Left ventricle myocardium inferior (tissue), 1 donor: Measurements from ENCODE around the gene SMARCA4. TPM values are rescaled to one million over a fixed set of nuclear protein-coding genes. Genes with fewer than 3 reads are reported as not detected.
A peak's percentile ranks its signal among the peaks of the same experiment; 100 is the strongest.

Source experiments
- DNase-seq: peaks from one replicate; pipeline ENCODE4 v3.0.0-alpha.2; 2020
- H3K27ac ChIP-seq: fragments of 200-600 bp; replicated peaks from 2 replicates; pipeline ENCODE4 v1.8.0; 2021
- H3K27me3 ChIP-seq: fragments of 200-600 bp; 2 replicates; pipeline ENCODE4 v1.8.0; 2021; ENCODE audit warnings: low read depth
- H3K36me3 ChIP-seq: fragments of 200-600 bp; 2 replicates; pipeline ENCODE4 v1.8.0; 2021
- H3K4me1 ChIP-seq: fragments of 200-600 bp; 2 replicates; pipeline ENCODE4 v1.8.0; 2021
- H3K4me3 ChIP-seq: fragments of 200-600 bp; 2 replicates; pipeline ENCODE4 v1.8.0; 2021; ENCODE audit warnings: mild to moderate bottlenecking, moderate library complexity
- H3K9me3 ChIP-seq: fragments of 200-600 bp; replicated peaks from 2 replicates; pipeline ENCODE4 v1.8.0; 2021
- CTCF ChIP-seq: fragments of 200-600 bp; IDR thresholded peaks from 2 replicates; pipeline ENCODE4 v1.8.0; 2021; ENCODE audit warnings: antibody characterized with exemption, mild to moderate bottlenecking, borderline replicate concordance
- intact Hi-C: fragments of 100-400 bp; cut with micrococcal nuclease; formaldehyde crosslinking; loops from one replicate; pipeline ENCODE4 v1.11.0; 2022
- total RNA-seq: library from RNA; stranded (reverse); fragmentation: NEBNext Ultra II Directional; extraction: Animal tissue kit (Norgen Biotek cat#: 25700); gene quantifications from one replicate; pipeline ENCODE4 v1.2.1, GENCODE V29; 2021
- donor health status: DM: no; HTN: yes; CAD: no; lungs with severe emphysema.

Gene SMARCA4
- total RNA-seq, 1 donor from 2014 or later = 38.8 TPM

- Histone ChIP-seq H3K9me3 (no peaks in the 10 kb centered on the region), H3K4me1 (peaks cover 34% of the 10 kb centered on the region), H3K36me3 (no peaks in the 10 kb centered on the region), H3K27me3 (no peaks in the 10 kb centered on the region), H3K4me3 (no peak overlapping the region), H3K27ac (no peak overlapping the region)
- TF ChIP-seq CTCF = no peak
- intact Hi-C loops = no loop called here
- no peak for DNase-seq
These were observed 4.6 kb downstream of the SMARCA4 start for GRCh38 chr19:10965398-10965797.

- Histone ChIP-seq H3K36me3 (no peaks in the 10 kb centered on the region), H3K27ac (no peak overlapping the region), H3K9me3 (no peaks in the 10 kb centered on the region), H3K4me3 (no peak overlapping the region), H3K27me3 (no peaks in the 10 kb centered on the region), H3K4me1 (peaks cover 30% of the 10 kb centered on the region)
- DNase-seq = no peak
- intact Hi-C loops = no loop called here
- no peak for TF ChIP-seq CTCF
These were observed 6.0 kb downstream of the SMARCA4 start for GRCh38 chr19:10966809-10967208.

- DNase-seq = no peak
- H3K4me3 ChIP-seq = no peak overlapping the region
- intact Hi-C loops = no loop called here
- H3K4me1 ChIP-seq = peaks cover 24% of the 10 kb centered on the region
- TF ChIP-seq CTCF = no peak
- H3K9me3 ChIP-seq = no peaks in the 10 kb centered on the region
- H3K27ac ChIP-seq = peak overlapping the region; percentile 4
- no peaks in the 10 kb centered on the region for H3K36me3 ChIP-seq
- no peaks in the 10 kb centered on the region for H3K27me3 ChIP-seq
These were observed 7.8 kb downstream of the SMARCA4 start for GRCh38 chr19:10968527-10969135.

GRCh38 chr19:10971107-10971726, 10.4 kb downstream of the SMARCA4 start:
- intact Hi-C loops = no loop called here
- Histone ChIP-seq H3K27ac (no peak overlapping the region), H3K4me3 (no peak overlapping the region), H3K27me3 (no peaks in the 10 kb centered on the region), H3K4me1 (peaks cover 39% of the 10 kb centered on the region), H3K9me3 (no peaks in the 10 kb centered on the region), H3K36me3 (no peaks in the 10 kb centered on the region)
- TF ChIP-seq CTCF = no peak
- no peak for DNase-seq

- no peaks in the 10 kb centered on the region for H3K9me3 ChIP-seq
- H3K27me3 ChIP-seq = no peaks in the 10 kb centered on the region
- peaks cover 38% of the 10 kb centered on the region for H3K4me1 ChIP-seq
- peak overlapping the region; percentile 76 for H3K27ac ChIP-seq
- no peaks in the 10 kb centered on the region for H3K36me3 ChIP-seq
- DNase-seq = peak; percentile 62
- peak overlapping the region; percentile 36 for H3K4me3 ChIP-seq
- no peak for TF ChIP-seq CTCF
- intact Hi-C loops = no loop called here
These were observed 14.7 kb downstream of the SMARCA4 start for GRCh38 chr19:10975374-10976130.
